ENCODE data around the gene DTX1.
A peak's percentile ranks its signal among the peaks of the same experiment; 100 is the strongest.
"Not testable (repeated sequence)": the region's sequence is repeated elsewhere in the genome, so short reads cannot be mapped to it uniquely, and the experiment has no call there.

Gene DTX1

GRCh38 chr12:113134521-113134951 is 78.0 kb downstream of the DTX1 start:
- H3K27me3 ChIP-seq (ENCODE audit: control insufficient read depth, insufficient read depth, low read length), result peaks cover 5% of the 10 kb centered on the region
- H3K9ac ChIP-seq (ENCODE audit: low read length), result no peak overlapping the region
- no peaks in the 10 kb centered on the region for H3K36me3 ChIP-seq (ENCODE audit: control insufficient read depth, insufficient read depth, low read length)
- H3K27ac ChIP-seq (ENCODE audit: low read depth, low read length), result no peak overlapping the region
- H3K4me1 ChIP-seq (ENCODE audit: control insufficient read depth, insufficient read depth, low read length), result no peaks in the 10 kb centered on the region
- peak overlapping the region; percentile 20 for H3K4me3 ChIP-seq (ENCODE audit: low read length)

- peak within 1 kb of the TSS; percentile 54 for H3K4me3 ChIP-seq (ENCODE audit: low read length)
- no peaks in the 10 kb centered on the region for H3K4me1 ChIP-seq (ENCODE audit: control insufficient read depth, insufficient read depth, low read length)
- H3K36me3 ChIP-seq (ENCODE audit: control insufficient read depth, insufficient read depth, low read length), result no peaks in the 10 kb centered on the region
- H3K27ac ChIP-seq (ENCODE audit: low read depth, low read length), result no peak within 1 kb of the TSS
- H3K9ac ChIP-seq (ENCODE audit: low read length), result no peak within 1 kb of the TSS
- H3K27me3 ChIP-seq (ENCODE audit: control insufficient read depth, insufficient read depth, low read length), result peaks cover 5% of the 10 kb centered on the region
These were observed 78.9 kb downstream of the DTX1 start, which contains the start of gene RASAL1 for GRCh38 chr12:113135178-113136127. Gene RASAL1, minus strand, starts transcription at chr12:113135761. Its CDS starts 299 bp downstream, at chr12:113135462.

- Histone ChIP-seq H3K36me3 (ENCODE audit: control insufficient read depth, insufficient read depth, low read length) (no peaks in the 10 kb centered on the region), H3K27me3 (ENCODE audit: control insufficient read depth, insufficient read depth, low read length) (peaks cover 5% of the 10 kb centered on the region), H3K4me3 (ENCODE audit: low read length) (peak overlapping the region; percentile 41), H3K27ac (ENCODE audit: low read depth, low read length) (no peak overlapping the region), H3K4me1 (ENCODE audit: control insufficient read depth, insufficient read depth, low read length) (no peaks in the 10 kb centered on the region), H3K9ac (ENCODE audit: low read length) (no peak overlapping the region)
These were observed 79.8 kb downstream of the DTX1 start for GRCh38 chr12:113136128-113136989.

DNA sequence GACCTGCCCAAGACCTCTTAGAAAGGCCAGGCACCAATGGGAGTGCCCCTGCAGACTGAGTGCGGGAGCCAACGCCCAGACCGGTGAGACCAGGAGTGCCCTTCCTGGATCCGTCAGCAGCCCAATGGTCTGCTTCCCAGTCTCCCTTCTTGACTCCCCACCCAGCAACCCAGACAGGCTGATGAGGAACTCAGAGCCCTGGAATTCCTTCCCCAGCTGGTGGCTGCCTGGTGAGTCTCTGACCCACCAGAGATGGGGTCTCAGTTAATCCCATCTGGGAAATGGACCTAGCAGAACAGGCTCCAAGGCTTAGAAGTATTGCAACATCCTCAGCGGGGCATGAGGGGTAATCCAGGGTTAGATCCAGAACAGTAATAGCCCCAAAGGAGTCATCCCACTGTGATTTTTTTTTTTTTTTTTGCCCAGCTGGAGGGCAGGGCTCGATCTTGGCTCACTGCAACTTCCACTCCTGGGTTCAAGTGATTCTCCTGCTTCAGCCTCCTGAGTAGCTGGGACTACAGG is 80.5 kb downstream of the DTX1 start:
- no peaks in the 10 kb centered on the region for H3K36me3 ChIP-seq (ENCODE audit: control insufficient read depth, insufficient read depth, low read length)
- no peak overlapping the region for H3K4me3 ChIP-seq (ENCODE audit: low read length)
- H3K9ac ChIP-seq (ENCODE audit: low read length), result no peak overlapping the region
- peaks cover 5% of the 10 kb centered on the region for H3K27me3 ChIP-seq (ENCODE audit: control insufficient read depth, insufficient read depth, low read length)
- H3K4me1 ChIP-seq (ENCODE audit: control insufficient read depth, insufficient read depth, low read length), result no peaks in the 10 kb centered on the region
- no peak overlapping the region for H3K27ac ChIP-seq (ENCODE audit: low read depth, low read length)

- Histone ChIP-seq H3K4me1 (ENCODE audit: control insufficient read depth, insufficient read depth, low read length) (no peaks in the 10 kb centered on the region), H3K36me3 (ENCODE audit: control insufficient read depth, insufficient read depth, low read length) (no peaks in the 10 kb centered on the region), H3K9ac (ENCODE audit: low read length) (no peak overlapping the region), H3K27ac (ENCODE audit: low read depth, low read length) (no peak overlapping the region), H3K4me3 (ENCODE audit: low read length) (no peak overlapping the region), H3K27me3 (ENCODE audit: control insufficient read depth, insufficient read depth, low read length) (peaks cover 5% of the 10 kb centered on the region)
These were observed 81.6 kb downstream of the DTX1 start for GRCh38 chr12:113137861-113138783.

DNA sequence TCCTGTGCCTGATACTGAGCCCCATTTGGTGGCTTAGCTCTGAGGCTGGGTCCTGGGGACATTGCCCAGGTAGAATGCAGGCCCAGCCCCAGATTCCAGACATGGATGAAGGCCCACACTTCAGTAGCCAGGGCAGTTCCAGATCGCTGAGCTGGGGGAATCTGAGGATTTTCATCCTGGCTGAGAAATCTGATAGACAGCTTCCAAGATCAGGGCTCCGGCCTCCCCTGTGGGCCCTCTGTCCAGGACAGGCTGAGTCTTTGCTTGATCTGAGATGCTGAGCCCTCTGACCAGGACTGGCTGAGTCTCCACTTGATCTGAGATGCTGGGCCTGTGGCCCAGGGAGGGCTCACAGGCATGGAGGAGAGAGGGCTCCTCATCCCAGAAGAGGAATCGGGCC is 82.3 kb downstream of the DTX1 start:
- H3K4me1 ChIP-seq (ENCODE audit: control insufficient read depth, insufficient read depth, low read length), result no peaks in the 10 kb centered on the region

DNA sequence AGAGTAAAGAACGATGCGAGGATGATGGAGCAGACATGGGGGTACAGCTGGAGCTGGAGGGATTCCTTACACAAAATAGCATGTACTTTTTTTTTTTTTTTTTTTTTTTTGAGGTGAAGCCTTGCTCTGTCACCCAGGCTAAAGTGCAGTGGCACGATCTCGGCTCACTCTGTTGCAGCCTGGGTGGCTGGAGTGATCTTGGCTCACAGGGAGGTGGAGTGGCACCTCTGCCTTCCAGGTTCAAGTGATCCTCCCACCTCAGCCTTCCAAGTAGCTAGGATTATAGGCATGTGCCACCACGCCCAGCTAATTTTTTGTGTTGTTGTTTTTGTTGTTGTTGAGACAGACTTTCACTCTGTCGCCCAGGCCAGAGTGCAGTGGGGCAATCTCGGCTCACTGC is 84.2 kb downstream of the DTX1 start:
- H3K36me3 ChIP-seq (ENCODE audit: control insufficient read depth, insufficient read depth, low read length), result no peaks in the 10 kb centered on the region
- no peak overlapping the region for H3K9ac ChIP-seq (ENCODE audit: low read length)
- no peak overlapping the region for H3K27ac ChIP-seq (ENCODE audit: low read depth, low read length)
- H3K4me1 ChIP-seq (ENCODE audit: control insufficient read depth, insufficient read depth, low read length), result no peaks in the 10 kb centered on the region
- peaks cover 2% of the 10 kb centered on the region for H3K27me3 ChIP-seq (ENCODE audit: control insufficient read depth, insufficient read depth, low read length)
- no peak overlapping the region for H3K4me3 ChIP-seq (ENCODE audit: low read length)

More for the DNA sequence above, 82.3 kb downstream of the DTX1 start:
- Histone ChIP-seq H3K27ac (ENCODE audit: low read depth, low read length) (no peak overlapping the region), H3K36me3 (ENCODE audit: control insufficient read depth, insufficient read depth, low read length) (no peaks in the 10 kb centered on the region), H3K9ac (ENCODE audit: low read length) (no peak overlapping the region), H3K4me3 (ENCODE audit: low read length) (no peak overlapping the region), H3K27me3 (ENCODE audit: control insufficient read depth, insufficient read depth, low read length) (peaks cover 4% of the 10 kb centered on the region)

DNA sequence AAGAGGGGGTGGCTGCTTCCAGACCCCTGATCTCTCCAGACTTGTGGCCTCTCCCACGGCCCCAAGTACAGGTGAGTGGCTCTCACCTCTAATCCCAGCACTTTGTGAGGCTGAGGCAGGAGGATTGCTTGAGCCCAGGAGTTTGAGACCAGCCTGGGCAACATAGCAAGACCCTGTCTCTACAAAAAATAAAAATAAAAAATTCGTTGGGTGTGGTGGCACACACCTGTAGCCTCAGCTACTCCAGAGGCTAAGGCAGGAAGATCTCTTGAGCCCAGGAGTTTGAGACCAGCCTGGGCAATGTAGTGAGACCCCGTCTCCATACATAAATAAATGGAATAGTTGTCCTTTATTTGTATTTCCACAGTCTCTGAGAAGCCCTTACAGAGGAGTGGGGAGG is 85.2 kb downstream of the DTX1 start:
- not testable (repeated sequence) for H3K4me3 ChIP-seq (ENCODE audit: low read length); H3K27me3 ChIP-seq (ENCODE audit: control insufficient read depth, insufficient read depth, low read length); H3K27ac ChIP-seq (ENCODE audit: low read depth, low read length); H3K36me3 ChIP-seq (ENCODE audit: control insufficient read depth, insufficient read depth, low read length); H3K4me1 ChIP-seq (ENCODE audit: control insufficient read depth, insufficient read depth, low read length); H3K9ac ChIP-seq (ENCODE audit: low read length)

- Histone ChIP-seq H3K4me3 (ENCODE audit: low read length) (no peak overlapping the region), H3K27ac (ENCODE audit: low read depth, low read length) (no peak overlapping the region), H3K27me3 (ENCODE audit: control insufficient read depth, insufficient read depth, low read length) (no peaks in the 10 kb centered on the region), H3K36me3 (ENCODE audit: control insufficient read depth, insufficient read depth, low read length) (no peaks in the 10 kb centered on the region), H3K4me1 (ENCODE audit: control insufficient read depth, insufficient read depth, low read length) (no peaks in the 10 kb centered on the region), H3K9ac (ENCODE audit: low read length) (no peak overlapping the region)
These were observed 85.8 kb downstream of the DTX1 start for GRCh38 chr12:113142173-113142885.

- Histone ChIP-seq H3K9ac (ENCODE audit: low read length) (no peak overlapping the region), H3K4me1 (ENCODE audit: control insufficient read depth, insufficient read depth, low read length) (no peaks in the 10 kb centered on the region), H3K27me3 (ENCODE audit: control insufficient read depth, insufficient read depth, low read length) (no peaks in the 10 kb centered on the region), H3K27ac (ENCODE audit: low read depth, low read length) (no peak overlapping the region), H3K4me3 (ENCODE audit: low read length) (no peak overlapping the region), H3K36me3 (ENCODE audit: control insufficient read depth, insufficient read depth, low read length) (no peaks in the 10 kb centered on the region)
These were observed 86.4 kb downstream of the DTX1 start for GRCh38 chr12:113142886-113143332.

DNA sequence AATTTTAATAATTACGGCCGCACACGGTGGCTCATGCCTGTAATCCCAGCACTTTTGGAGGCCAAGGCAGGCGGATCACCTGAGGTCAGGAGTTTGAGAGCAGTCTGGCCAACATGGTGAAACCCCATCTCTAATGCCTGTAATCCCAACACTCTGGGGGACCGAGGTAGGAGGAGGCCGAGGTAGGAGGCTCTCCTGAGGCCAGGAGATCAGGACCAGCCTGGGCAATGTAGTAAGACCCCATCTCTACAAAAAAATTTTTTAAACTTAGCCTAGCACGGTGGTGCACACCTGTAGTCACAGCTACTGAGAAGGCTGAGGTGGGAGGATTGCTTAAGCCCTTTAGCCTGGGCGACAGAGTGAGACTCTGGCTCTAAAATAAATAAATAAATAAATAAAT is 87.4 kb downstream of the DTX1 start:
- Histone ChIP-seq H3K27ac (ENCODE audit: low read depth, low read length) (no peak overlapping the region), H3K9ac (ENCODE audit: low read length) (no peak overlapping the region), H3K4me3 (ENCODE audit: low read length) (no peak overlapping the region), H3K36me3 (ENCODE audit: control insufficient read depth, insufficient read depth, low read length) (no peaks in the 10 kb centered on the region), H3K27me3 (ENCODE audit: control insufficient read depth, insufficient read depth, low read length) (no peaks in the 10 kb centered on the region), H3K4me1 (ENCODE audit: control insufficient read depth, insufficient read depth, low read length) (no peaks in the 10 kb centered on the region)

Measured in rectal smooth muscle tissue (tissue), 1 donor.